ENCODE data around the gene SLC35D2. TPM values are rescaled to one million over a fixed set of nuclear protein-coding genes. Genes with fewer than 3 reads are reported as not detected.
"Not testable (repeated sequence)": the region's sequence is repeated elsewhere in the genome, so short reads cannot be mapped to it uniquely, and the experiment has no call there.

Gene SLC35D2
- polyA plus RNA-seq, 5 donors, result 28.1 to 30.8 (median 30.2) TPM

GRCh38 chr9:96320749-96321280 is 62.7 kb downstream of the SLC35D2 start:
- no peak for DNase-seq

GRCh38 chr9:96318921-96319565 is 64.5 kb downstream of the SLC35D2 start:
- DNase-seq, result no peak

- DNase-seq, result peak; percentile 52 to 65
These were observed 66.1 kb downstream of the SLC35D2 start for GRCh38 chr9:96317335-96317980.

- DNase-seq, result no peak
These were observed 73.7 kb downstream of the SLC35D2 start for GRCh38 chr9:96309850-96310249.

GRCh38 chr9:96306958-96307357 is 76.6 kb downstream of the SLC35D2 start:
- DNase-seq, result not testable (repeated sequence)

GRCh38 chr9:96305171-96305570 is 78.3 kb downstream of the SLC35D2 start:
- DNase-seq, result no peak

GRCh38 chr9:96304230-96304629 is 79.3 kb downstream of the SLC35D2 start:
- DNase-seq, result no peak

- DNase-seq, result no peak
These were observed 81.5 kb downstream of the SLC35D2 start, which contains the start of gene HSD17B3 for GRCh38 chr9:96302021-96302420. Gene HSD17B3, minus strand, starts transcription at chr9:96302176. Its CDS starts 72 bp downstream, at chr9:96302104.

- no peak for DNase-seq
These were observed 83.7 kb downstream of the SLC35D2 start for GRCh38 chr9:96299823-96300222.

- no peak for DNase-seq
These were observed 89.4 kb downstream of the SLC35D2 start for GRCh38 chr9:96294159-96294545.

GRCh38 chr9:96293498-96294158 is 89.9 kb downstream of the SLC35D2 start:
- no peak for DNase-seq

GRCh38 chr9:96289392-96289791 is 94.1 kb downstream of the SLC35D2 start:
- no peak for DNase-seq

- no peak for DNase-seq
These were observed 101.9 kb downstream of the SLC35D2 start for GRCh38 chr9:96281641-96282040.

GRCh38 chr9:96279932-96280331 is 103.6 kb downstream of the SLC35D2 start:
- DNase-seq, result peak; percentile 26 to 55

- DNase-seq, result no peak
These were observed 108.6 kb downstream of the SLC35D2 start for GRCh38 chr9:96274939-96275338.

Other genes with a start within 250 kb of the SLC35D2 start
- gene HSD17B3, start 81.5 kb downstream of the SLC35D2 start, polyA plus RNA-seq (ENCODE audit: insufficient read depth in 1 of 5, insufficient read length in 5 of 5, low replicate concordance in 1 of 5), result 1 to 10 TPM in 1 of 5 donors, under 1 TPM in 4; 0.46 to 1.1 (median 0.60) TPM
- 10 to 100 TPM in 4 of 5 donors, 1 to 10 TPM in 1; 9.0 to 15.1 (median 10.8) TPM for gene ZNF367, start 34.7 kb upstream of the SLC35D2 start, polyA plus RNA-seq (ENCODE audit: insufficient read depth in 1 of 5, insufficient read length in 5 of 5, low replicate concordance in 1 of 5)
- 10 to 100 TPM in 2 of 5 donors, 1 to 10 TPM in 3; 8.0 to 12.4 (median 9.8) TPM for gene HABP4, start 66.5 kb upstream of the SLC35D2 start, polyA plus RNA-seq (ENCODE audit: insufficient read depth in 1 of 5, insufficient read length in 5 of 5, low replicate concordance in 1 of 5)
- 10 to 100 TPM; 13.6 to 21.1 (median 17.2) TPM for gene CDC14B, start 236.1 kb upstream of the SLC35D2 start, polyA plus RNA-seq (ENCODE audit: insufficient read depth in 1 of 5, insufficient read length in 5 of 5, low replicate concordance in 1 of 5)